Endometrial microvascular endothelial cells (primary cell): Measurements from ENCODE around the gene NFYC. TPM values are rescaled to one million over a fixed set of nuclear protein-coding genes. Genes with fewer than 3 reads are reported as not detected.
"Not testable (repeated sequence)": the region's sequence is repeated elsewhere in the genome, so short reads cannot be mapped to it uniquely, and the experiment has no call there.

Experiments
- in situ Hi-C: cut with HindIII; loops from 2 replicates; pipeline ENCODE4 v1.10.0; 2017; ENCODE audit warnings: low sequenced_read_pairs, low pct_unique_long_range_greater_than_20kb; ENCODE audit errors: inconsistent ontology term
- total RNA-seq: library from RNA; depleted of rRNA; stranded (reverse); fragments of >200 nt; gene quantifications from one replicate; pipeline ENCODE4 v1.2.3, GENCODE V29; 2015; ENCODE audit errors: inconsistent ontology term

The NFYC gene
- total RNA-seq, 1 donor from 2014 or later: 37.7 TPM

DNA sequence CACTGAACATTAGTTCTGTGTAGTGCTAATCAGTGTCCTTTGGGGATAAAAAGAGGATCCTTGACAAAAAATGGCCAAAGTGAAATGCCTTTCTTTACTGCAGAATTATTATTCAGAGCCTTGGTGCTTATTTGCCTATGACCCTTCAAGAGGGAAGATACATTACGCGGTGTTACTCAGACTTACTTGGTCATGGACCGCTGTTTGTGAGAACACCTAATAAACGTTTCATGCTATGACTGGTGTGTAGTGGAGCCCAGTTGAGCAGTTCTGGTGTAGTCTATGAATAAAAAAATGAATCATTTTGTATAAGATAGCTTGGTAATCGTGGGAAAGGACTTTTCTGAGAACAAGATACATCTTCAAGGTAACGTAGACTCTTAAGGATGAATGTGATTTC is 8.3 kb downstream of the NFYC start:
- in situ Hi-C loops: no loop called here

DNA sequence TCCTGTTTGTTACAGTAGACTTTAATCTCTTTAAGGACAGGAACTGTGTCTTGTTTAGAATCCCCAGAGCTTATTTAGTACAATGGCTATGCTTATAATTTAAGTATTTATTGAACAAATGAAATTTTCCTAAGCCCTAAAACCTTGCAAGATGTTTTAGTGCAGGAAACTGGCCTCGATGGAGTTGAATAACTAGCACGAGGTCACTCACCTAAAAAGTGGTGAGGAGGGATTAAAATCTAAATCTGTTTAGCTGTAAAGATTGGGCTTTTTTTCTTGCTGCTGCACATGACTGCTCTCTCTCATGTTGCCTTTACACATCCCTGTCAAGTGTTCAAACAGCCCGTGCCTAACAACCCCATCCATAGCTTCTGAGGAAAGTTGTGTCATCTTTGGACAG is 10.2 kb downstream of the NFYC start:
- in situ Hi-C loops: no loop called here

DNA sequence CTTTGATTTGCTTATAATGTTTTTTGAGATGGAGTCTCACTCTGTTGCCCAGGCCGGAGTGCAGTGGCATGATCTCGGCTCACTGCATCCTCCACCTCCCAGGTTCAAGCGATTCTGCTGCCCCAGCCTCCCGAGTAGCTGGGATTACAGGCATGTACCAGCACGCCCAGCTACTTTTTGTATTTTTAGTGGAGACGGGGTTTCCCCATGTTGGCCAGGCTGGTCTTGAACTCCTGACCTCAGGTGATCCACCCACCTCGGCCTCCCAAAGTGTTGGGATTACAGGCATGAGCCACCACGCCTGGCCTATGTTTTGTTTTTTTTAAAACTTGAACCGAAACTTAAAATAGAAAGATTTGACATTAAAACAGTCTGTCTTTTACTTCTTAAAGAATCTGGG is 11.3 kb downstream of the NFYC start:
- in situ Hi-C loops: not testable (repeated sequence)

DNA sequence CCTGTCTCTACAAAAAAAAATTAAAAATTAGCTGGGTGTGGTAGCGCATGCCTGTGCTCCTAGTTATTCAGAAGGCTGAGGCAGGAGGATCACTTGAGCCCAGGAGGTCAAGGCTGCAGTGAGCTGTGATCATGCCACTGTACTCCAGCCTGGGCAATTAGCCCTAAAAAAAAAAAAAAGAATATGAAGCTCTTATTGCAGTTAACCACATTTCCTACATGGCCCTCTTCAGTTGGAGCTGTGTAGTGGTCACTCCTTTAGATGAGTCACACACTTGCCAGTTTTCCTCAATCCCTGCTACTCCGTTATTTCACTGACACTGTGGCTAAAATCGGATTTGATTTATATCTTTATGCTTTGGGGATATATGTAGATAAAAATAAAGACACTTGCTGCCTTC is 11.8 kb downstream of the NFYC start:
- in situ Hi-C loops: no loop called here

DNA sequence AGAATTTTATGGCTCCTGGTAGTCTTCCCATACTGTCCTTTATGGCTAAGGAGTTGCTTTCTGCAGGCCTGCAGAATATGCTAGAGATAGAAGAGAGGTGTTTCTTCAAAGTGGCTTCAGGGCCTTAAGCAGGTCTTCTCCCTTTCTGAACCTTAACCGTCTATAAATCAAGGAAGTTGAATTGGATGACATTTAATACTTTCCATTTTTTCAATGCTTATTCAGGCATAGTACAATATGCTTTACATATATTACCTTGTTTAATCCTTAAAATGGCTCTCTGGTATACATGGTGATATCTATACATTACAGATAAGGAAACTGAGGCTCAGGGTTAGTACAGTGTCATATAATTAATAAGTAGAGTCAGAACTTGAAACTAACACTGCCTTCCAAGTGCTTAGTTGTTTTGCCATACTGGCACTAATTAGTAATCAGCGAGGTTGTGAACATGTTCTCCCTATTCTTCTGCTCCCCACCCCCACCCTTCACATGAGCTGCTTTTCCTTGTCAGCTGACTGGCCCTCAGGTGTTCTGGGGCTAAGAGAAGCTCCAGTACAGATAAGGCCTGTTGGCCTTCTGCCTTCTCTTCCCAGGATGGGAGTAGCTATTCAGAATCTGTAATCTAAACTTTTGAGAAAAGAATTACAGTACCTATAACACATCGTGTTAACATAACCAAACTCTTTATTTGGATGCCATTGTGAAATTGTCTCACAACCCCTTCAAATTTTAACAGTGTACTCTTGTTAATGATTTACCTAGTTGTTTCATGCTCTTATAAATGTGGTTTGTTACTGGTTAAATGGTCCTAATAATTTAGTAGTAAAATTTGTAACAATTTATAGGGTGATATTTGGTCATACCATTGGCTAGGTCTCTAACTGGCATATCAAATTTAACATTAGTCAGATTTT is 13.6 kb downstream of the NFYC start:
- in situ Hi-C loops: no loop called here

DNA sequence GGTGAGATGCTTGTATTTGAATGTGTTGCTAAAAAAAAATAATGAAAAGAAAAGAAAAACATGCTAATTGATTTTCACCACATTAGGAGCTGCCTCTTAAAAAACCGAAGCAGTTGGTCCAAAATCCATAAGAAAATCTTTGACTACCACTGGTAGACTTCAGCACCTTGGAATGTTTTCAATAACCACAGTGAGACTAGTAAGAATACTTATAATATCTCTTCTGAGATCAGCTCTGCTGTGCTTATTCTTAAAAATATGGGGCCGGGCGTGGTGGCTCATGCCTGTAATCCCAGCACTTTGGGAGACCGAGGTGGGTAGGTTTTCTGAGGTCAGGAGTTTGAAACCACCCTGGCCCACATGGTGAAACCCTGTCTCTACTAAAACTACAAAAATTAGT is 15.1 kb downstream of the NFYC start:
- in situ Hi-C loops: no loop called here

DNA sequence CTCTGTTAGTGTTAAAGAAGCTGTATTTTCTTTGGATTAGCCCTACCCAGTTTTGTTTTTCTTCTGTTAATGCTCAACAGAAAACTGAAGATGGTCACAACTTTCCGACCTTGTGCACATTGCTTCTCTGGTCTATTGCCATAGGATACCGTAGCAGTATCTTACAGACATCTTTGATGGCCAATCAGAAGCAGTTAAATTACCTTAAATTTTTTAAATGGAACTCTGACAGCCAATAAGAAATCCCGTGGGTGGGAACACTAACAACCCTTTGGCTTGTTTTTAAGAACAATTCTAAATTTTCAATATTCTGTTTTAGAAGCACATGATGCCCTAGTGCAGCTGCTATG is 17.2 kb downstream of the NFYC start:
- in situ Hi-C loops: no loop called here

DNA sequence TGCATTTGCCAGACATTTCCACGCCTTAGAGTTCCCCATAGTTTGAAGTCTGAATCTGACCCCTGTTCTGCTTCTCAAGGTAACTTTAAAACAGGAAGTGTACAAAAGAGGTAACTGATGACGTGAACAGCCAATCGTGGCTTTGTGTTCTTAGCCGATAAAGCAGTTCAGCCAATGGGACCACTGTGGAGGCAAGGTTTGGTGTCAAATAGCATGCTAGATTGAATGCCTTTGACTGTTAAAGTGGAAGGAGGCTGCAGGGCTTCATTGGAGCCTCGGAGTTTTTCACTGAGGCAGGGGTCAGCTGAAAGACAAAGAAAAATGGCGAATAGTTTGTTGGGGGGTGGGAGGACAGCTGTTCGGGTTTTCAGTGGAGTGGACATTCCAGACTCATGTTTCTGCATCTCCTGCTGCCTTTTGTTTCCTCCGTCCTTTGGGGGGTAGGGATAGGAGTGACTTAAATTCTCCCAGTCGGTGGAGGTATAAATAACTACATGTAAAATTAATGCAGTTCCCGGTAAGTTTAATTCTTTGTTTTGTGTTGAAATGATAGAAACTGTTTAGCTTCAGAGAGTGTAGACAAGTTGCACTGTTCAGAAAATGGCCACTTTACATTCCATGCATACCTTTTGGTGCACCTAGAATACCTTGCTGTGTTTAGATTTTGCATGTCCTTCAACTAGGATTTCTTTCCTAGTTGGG is 17.7 kb downstream of the NFYC start:
- in situ Hi-C loops: no loop called here

DNA sequence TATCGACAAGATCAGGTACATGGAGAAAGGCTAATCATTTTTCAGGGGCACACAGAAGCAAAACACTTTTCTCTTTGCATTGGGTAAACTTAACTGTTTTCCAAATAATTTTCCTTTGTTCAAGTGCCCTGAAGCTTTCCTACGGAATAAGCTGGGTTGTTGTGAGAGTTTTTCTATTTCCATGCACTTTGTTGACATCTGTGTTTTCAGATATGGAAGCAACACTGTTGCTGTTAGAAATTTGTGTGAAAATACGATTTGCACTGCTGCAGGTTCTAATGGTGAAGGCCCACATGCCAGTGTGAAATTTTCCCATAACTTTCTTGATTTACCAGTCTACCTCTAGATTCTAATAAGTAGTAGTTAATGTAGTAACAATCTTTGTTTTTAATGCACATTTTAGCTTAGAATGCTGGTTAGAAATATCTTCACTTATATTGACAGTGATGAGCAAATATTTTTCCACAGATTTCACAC is 18.3 kb downstream of the NFYC start:
- in situ Hi-C loops: no loop called here

DNA sequence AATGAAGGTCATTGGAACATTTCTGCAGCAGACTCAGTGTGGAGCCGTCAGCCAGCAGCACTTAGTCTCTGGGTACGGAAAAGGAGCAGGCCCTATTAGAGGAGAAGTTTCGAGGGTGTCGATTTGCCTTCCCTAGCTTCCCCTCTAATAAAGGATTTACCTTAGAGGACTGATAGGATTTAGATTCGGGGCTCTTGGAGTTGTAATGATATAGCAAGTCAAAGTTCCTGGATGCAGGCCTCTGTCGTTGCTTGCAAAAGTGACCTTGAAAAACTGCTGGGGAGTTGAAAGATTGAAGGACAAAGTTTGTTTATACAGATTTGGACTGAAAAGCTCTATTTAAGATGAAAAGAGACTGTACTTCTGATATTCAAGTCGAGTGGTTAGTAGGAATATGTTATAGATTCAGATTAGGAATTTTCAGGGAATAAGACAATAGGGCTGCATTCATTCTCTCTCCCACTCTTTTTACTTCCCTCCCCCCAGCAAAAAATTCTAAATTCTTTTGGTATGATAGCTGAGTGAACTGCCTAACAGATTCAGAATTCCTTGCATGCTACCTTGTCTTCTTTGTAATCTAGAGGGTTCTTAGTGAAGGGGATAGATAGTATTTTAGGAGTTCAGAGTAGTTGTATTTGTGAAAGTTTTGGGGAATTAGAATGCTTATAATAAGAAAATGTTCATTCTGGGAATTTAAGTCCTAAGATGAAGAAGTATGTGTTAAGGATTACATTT is 19.2 kb downstream of the NFYC start:
- in situ Hi-C loops: no loop called here

DNA sequence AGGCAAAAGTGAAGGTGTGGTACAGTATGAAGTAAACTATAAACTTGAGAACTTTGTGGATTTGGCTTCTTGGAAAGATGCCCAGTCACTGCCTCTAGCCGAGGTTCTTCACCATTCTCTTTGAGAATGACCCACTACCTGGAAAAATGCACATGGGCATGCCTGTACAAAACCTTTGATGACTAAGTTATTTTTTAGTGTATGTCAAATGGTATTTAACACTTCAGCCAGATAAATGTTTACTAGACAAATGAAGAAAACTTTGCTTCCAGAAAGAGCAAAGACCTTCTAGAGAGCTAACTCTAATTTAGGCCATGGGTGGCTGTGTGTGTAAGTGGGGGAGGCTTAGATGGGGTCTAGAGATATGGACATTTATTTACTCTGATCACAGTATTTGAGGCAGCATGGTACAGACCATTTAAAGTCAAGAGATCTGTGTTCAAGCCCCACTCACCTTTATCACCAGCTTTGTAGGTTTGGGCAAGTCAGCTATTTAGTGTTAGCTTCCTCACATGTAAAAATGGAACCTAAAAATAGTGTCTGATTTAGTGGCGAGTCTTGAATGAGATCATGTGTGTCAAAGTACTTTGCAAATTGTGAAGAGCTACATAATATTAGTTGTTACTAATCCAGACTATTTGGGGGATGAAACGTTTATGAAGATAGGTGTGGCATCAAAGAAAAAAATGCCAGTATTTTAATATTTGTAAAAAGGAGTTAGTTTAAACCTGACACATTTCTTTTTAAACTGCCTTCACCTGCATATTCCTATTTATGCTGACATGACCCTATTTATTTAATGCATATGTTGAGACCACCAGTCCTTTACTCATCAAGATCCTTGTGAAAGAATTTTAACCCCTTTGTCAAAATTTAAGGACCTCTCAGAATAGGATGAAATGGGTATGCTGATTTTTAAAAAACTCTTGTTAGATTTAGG is 20.2 kb downstream of the NFYC start:
- in situ Hi-C loops: no loop called here

DNA sequence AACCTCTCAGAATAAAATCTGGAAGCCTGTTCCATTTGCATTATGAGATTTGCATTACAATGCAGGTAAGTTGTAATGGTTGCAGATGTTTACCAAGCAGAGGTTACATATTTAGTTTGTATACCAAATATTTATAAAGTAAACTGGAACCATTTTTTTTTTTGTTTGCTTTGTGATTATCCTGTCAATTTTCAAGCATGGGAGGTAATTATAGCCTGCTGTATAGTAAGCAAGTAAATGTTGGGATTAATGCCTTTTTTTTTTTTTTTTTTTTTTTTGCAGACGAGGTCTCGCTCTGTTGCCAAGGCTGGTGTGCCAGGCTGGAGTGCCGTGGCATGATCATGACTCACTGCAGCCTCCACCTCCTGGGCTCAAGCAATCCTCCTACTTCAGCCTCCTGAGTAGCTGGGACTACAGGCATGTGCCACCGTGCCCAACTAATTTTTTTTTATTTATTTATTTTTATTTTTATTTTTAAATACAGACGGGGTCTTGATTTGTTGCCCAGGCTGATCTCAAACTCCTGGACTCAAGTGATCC is 21.0 kb downstream of the NFYC start:
- in situ Hi-C loops: no loop called here

DNA sequence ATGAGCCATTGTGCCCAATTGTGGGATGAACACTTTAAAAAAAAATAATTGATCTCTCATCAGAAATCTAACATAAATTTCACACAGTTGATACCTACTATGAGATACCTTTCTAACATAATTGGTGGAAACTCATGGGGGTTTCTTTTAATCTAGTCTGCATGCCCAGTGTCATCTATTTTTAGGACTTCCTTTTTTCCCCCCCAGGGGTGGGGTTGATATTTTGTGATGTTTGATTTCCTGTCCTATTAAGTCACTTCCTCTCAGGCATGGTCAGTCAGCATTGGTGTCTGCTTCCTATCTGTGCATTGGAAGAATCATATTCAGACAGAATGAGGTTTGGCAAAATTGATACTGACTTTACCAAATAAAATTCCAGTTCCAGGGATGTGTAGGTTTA is 21.5 kb downstream of the NFYC start:
- in situ Hi-C loops: no loop called here

DNA sequence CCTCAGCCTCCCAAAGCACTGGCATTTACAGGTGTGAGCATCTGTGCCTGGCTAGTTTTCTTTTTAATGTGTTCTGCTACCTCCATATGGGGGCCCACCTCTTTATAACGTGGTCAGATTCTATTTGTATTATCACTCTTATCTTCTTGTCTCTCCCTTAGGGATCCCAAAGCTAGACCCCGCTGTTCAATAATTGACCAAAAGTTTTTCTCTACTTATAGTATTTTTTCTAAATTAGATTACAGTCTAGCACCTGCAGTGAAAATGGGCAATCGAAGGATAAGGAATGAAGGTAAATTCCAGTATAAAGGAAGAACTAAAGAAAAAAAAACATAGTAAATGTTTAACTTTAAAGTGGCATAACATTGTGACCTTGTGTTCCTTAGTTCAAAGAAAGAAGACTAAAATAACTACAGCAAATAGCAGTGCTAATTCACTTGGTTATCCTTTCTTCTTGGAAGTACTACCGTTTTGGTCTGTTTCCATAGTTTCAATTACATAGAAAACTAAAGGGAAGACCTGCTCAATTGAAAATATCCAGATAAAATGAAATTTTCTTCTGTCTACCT is 24.1 kb downstream of the NFYC start:
- in situ Hi-C loops: no loop called here

DNA sequence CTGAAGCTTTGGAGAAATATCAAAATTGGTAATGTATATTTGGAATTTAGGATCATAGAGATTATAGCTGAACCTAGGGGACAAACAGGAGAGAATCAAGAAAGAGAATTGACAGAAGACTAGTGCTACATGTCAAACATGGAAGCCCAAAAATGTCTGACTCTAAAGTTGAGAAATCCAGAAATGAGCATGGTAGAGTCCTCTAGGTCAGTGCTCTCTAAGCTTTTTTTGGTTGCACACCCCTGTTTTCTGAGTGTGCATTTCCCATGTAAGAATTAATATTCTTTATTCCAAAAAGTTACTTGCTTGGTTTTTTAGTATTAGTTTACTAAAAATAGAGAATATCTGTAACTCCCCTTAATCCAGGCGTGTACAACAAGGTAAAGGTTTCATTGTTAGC is 25.6 kb downstream of the NFYC start:
- in situ Hi-C loops: no loop called here

DNA sequence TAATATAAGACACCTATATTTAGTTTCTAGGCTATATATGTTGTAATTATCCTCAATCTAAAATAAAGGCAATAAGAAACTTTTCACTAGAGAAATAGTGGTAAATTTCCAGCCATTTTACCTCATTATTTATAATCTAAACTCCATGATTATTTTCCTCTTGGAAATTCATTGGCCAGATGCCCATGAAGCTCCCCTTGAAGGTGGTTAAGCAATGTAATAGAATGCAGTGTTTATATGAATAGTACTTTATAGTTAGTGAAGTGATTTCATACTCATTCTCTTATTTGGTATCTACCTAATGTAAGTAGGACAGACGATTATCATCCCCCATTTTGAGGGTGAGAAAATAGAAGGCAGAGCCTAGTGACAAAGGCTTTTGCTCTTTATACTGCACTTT is 26.5 kb downstream of the NFYC start:
- in situ Hi-C loops: no loop called here

DNA sequence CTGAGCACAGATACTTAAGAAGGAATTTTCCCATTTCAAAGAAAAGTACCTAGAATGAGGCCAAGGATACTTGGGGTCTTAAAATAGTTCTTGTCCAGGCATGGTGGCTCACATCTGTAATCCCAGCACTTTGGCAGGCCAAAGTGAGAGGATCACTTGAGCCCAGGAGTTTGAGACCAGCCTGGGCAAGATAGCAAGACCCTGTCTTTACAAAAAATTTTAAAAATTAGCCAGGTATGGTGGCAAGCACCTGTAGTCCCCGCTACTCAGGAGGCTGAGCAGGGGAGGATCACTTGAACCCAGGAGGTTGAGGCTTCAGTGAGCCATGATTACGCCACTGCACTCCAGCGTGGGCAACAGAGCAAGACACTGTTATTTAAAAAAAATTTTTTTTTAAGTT is 29.0 kb downstream of the NFYC start:
- in situ Hi-C loops: no loop called here

DNA sequence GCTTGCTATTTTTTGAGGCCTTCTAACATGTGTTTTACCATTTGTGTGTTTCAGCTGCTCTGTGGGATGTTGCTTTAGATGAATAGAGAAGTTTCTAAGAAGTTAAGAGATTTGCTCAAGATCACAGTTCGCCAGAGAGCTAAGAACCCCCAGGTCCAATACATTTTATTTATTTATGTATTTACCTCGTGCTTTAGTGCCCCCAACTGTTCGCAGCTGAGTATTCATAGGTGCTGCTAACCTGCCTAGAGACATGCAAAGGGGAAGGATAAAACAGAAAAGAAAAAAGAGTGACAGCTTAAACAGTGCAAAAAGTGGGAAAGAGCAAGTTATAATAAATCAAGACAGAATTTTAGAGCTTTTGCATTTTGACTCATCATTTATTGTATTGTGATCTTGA is 31.1 kb downstream of the NFYC start:
- in situ Hi-C loops: no loop called here
